Stimulated activated CD8-positive, alpha-beta memory T cell treated with anti-CD3 and anti-CD28 coated beads, Interleukin-15, amount 100 ng/mL, for 48 hours (primary cell): ENCODE data around the gene KCNC2.
A peak's percentile ranks its signal among the peaks of the same experiment; 100 is the strongest.
"Not testable (repeated sequence)": the region's sequence is repeated elsewhere in the genome, so short reads cannot be mapped to it uniquely, and the experiment has no call there.

ENCODE experiments used
- DNase-seq, 2 donors: peaks; one replicate each; pipeline ENCODE4 v3.0.0-alpha.2; 2020; ENCODE audit warnings: low read depth in 2 of 2

The KCNC2 gene

DNA sequence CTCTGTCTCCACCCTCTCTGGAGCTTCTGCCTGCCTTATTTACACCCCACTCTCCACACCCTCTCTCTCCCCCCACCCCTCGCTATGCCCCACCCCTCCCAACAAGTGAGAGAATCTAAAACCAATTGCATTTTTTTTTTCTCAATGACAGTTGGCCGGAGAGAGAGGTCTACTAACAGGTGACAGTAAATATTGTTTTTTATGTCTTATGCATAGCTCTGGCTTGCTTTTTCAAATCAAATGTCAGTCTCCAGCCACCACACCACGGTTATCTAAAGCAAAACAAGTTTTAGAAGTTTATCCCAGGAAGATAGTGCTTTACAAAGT, at the start of gene KCNC2:
Gene KCNC2, minus strand, starts transcription at position 28 of the 327 bp plus-strand sequence.
- no peak for DNase-seq

DNA sequence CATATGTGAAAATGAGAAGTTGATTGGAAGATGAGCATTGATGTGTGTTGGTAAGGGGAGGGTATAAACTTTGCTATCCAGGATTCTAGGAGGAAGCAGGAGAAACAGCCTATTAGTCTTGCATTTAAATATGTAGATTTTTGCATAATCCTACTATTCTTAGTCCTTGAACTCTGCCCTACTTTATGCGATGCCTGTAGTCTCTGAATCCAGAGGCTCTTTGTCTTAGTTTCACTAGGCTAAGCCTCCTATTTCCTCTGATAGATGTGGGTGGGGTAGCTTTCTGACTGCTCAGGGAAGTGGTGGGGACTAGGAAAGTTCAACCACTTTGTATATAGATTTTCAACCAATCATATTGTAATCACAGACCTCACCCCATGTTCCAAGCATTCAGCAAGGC, 49.5 kb upstream of the KCNC2 start:
- DNase-seq = no peak

DNA sequence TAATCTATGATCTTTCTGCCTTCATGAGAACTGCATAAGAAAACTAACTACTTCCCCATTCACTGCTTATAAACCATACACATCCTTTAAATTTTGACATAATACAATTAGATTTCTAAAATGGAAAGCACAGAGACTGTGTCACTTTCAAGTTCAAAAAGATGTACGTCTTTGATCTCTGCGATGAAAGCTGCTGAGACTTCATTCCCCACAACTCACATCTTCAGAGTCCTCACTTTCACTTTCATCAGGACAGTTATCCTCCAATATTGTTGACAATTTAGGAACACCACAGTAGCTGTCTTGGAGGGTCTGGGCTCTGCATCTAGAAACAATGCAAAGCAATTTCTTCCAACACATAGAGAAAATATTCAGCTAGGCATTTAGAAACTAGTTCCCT, 47.9 kb upstream of the KCNC2 start:
- no peak for DNase-seq

DNA sequence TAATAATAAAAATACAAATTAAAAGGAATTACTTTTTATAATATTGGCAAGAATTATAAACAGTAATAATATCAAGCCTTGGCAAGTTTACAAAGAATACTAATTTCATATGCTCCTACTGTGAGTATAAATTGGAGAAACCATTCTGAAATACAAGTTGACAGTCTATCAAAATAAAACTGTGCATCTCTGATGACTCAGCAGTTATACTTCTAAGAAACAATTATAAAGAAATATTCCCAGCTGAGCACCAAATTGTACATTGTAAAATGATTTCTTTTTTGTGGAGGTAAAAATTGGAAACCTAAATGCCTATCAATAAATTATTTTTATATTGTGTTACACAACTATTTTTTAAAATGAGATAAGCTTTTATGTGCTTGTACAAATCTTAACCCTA, 35.5 kb upstream of the KCNC2 start:
- DNase-seq = no peak

DNA sequence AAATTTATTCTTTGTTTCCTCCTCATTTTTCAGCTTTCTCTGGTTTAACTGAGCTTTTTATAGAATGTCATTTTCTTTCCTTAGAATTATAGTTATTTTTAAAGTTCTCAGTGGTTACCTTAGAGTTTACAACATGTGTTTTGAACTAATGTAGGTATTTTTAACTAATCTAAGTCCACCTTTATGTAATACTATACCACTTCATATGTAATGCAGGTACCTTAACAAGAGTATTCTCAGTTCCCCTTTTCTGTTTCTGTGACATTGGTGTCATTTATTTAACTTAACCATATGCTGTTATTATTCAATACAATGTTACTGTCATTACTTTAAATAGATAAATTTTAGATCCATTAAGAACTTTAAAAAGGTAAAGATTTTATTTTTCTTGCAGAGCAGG, 30.3 kb upstream of the KCNC2 start:
- no peak for DNase-seq

DNA sequence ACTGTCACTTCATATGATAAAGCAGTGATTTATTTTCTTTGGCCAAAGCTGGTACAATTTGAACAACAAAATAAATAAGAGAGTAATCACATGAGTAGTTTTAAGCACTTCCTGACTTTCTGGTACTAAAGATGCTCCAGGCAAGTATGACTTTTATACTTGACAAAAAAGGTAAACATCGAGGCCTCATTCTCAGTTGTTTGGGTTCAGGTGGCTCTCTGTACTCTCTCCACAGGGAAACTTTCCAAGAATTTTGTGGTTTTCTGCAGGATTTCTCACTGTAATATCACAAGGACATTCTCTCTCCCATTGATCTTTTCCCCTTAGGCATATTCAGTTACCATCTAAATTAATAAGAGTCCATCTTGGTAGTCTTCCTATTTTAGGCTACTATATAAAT, 26.6 kb upstream of the KCNC2 start:
- no peak for DNase-seq

DNA sequence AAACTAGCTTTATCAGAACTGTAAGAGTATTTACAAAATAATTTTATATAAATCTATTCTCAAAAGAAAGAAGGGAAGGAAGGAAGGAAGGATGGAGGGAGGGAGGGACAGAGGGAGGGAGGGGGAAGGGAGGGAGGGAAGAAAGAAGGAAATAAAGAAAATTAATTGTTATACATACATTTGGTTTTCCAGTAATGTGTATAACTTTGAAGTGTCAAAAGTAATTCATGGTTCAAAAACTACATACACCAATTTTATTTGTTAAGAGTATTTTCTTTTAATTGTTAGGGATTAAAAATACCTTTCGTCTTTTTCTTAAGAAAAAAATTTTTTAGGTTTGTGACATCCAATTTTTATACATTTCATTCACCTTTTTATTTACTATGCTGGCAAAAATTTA, 17.5 kb upstream of the KCNC2 start:
- no peak for DNase-seq

DNA sequence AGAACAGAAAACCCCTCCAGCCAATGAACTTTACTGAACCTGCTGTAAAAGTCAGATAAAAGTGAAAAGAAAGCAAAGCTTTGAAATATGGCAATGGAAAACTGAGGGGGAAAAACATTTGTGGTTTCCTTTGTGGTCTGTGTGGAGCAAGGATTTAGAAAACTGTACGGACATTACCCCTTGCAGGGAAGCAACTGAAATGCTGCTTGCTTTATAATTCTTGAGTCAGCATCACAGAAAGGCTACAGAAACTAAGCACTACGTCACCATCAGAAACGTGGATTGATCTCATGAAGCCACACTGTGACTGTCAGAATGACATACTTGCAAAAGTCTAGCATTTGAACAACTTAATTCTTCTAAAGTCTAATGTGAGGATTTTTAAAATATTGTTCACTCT, 2.4 kb upstream of the KCNC2 start:
- DNase-seq = no peak

DNA sequence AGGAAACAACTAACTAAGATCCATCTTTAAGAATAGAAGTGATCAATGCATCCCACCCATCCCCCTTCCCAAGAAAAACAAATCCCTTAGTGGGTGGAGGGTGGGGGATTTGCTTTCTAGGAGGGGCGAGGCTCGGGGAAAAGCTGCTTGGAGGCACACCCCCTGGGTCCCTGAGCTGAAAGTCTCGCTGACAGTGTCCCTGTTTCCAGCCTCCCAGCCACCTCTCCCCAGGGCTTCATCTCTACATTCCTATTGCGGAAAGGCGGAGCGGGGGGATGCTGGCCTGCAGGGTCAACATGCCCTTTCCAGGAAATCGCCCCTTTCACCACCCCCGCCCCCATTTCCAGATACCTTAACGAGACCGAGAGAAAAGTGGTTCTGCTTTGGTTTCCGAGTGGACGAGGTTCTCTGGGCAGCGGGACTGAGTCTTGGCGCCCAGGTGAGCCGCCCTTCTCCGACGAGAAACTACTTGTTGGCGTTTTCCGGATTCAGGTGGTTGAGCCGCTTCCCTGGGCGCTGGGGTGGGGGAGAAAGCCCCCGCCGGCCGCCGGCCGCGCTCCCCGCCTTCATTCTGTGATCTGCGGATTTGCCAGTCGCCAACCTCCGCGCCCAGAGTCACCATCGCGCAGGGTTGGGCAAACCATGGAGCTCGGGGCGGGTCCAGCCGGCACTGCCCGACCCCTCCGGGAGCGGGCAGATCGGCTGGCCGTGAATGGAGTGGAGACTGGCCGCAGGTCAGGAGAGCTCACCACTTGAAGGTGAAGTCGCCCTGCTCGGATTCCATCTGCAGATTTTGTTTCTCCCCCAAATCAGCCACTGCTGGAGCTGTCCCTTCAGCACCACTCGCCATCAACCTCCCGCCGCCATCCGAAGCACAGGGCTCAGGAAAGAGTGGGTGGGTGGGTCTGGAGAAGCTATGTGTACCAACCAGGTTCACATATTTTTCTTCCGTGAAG, 505 bp downstream of the KCNC2 start:
- DNase-seq = peak in 1 of 2 donors; percentile 2

DNA sequence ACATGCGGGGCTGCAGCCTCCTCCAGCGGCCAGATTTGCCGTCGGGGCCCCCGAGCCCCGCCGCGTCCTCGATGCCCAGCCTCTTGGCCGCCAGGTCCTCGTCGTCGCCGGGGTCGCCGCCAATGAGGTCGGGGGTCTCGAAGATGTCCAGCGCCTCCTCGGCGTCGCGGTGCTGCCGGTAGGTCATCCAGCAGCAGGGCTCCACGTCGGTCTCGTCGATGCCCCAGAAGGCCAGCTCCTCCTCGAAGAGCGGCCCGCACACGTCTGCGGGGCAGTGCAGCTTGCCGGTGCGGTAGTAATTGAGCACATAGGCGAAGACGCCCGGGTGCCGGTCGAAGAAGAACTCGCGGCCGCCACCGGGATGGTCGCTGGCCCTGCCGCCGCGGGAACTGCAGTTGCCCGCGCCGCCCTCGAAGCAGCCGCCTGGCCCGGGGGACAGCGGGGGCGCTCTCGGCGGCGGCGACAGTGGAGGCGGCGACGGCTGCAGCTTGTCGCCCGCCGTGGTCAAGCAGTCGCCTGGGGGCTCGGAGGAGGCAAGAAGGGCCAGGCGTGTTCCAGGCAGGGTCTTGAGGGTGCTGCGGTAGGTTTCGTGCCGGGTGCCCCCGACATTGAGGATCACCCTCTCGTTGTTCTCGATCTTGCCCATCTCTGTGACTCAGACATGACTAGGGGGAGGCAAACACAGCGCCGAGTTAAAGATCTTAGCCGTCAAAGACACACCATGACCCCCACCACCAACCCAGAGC, 2.1 kb downstream of the KCNC2 start:
- no peak for DNase-seq

DNA sequence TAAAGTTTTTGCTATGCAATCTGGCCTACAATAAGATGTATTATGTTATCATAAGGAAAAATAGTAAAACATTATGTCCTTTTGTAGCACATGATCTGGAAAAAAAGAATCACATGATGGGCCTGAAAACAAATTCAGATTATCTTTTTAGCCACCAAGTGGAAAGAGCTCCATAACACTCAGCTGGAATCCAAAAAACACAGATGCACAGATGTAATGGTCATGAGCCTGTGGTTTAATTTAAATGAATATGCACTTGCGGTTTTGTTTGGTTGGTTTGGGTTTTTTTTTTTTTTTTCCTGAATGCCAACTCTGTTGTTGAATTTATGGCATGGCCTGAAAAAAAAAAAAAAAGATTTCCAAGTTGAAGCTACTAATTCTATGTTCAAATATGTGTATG, 4.1 kb downstream of the KCNC2 start:
- no peak for DNase-seq

DNA sequence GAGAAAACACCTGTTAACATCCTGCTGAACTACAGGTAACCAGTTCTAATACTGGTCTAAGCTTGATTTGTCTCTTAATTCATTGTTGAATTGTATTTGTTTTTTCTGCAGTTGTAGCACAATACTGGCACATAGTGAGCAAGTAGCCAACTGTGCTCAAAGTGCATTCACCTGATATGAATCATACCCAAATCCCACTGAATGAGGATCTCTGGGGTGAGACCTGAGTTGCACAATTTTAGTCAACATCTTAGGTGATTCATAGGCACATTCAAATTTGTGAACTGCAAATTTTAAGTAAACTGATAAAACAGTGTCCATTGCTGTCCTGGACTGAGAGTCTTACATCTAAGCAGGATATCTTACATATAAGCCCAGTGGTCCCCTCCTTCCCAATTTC, 12.8 kb downstream of the KCNC2 start:
- DNase-seq = no peak

DNA sequence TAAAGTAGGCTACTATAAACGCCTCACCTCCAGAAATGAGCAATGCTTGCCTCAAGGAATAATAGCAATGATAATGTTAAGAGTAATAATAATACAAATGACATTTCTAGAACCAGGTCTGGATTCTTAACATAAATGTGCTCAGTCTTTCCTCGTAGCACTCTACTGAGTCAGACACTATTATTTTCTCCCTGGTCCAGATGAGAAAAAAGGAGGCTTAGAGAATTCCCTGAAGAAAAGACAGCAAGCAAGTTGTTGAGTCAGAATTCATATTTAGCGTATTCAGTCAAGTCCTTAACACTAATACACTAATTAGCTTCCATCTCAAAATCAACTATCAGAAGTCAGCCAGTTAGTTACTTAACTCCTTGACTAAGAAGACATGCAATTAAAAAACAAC, 13.2 kb downstream of the KCNC2 start:
- no peak for DNase-seq

DNA sequence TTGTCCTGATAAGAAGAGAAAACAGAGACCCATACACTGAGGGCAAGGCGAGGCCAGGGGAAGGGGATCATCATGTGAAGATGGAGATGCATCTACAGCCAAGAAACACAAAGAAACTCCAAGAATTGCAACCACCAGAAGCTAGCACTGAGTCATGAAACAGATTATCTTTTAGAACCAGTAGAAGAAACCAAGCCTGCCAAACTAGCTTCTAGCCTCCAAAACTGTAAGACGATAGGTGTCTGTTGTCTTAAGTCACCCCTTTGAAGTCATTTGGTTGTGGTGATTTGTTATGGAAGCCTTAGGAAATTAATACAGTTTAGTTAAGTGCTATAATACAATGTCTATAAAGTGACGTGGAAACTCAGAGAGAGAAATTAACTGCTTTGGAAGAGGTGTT, 15.4 kb downstream of the KCNC2 start:
- DNase-seq = no peak

DNA sequence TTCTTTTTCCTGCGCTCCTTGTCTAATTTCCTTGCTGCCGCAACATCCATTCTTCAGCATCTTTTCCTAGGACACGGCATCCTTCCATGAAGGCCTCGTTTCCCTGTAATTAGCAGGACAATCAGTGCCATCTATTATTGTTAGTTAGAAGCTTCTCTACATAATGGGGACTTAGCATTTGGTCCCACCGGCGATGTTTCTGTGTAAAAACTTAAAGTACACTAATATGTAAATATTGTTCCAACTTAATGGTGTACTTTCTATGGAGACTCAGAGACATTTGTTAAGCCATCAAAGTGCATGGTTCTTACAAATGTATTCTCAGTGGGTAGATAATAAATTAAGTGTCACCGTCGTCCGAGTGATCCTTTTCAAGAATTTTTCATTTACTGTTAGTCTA, 17.4 kb downstream of the KCNC2 start:
- DNase-seq = no peak

DNA sequence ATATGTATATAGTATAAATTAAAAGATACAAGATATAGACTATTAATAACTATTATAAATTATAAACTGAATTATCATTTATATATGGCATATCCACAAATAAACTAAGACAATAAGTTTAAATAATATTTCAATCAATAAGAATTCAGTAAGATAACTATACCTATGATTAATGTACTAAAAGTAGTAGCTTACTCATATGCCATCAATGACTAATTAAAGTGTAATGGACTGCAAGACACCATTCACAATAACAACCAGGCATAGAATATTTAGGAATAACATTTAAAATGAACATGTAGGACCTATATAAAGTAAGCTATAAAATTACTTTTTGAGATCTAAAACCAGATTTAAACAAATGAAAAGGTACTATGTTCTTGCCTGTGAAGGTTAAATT, 18.8 kb downstream of the KCNC2 start:
- DNase-seq = no peak

DNA sequence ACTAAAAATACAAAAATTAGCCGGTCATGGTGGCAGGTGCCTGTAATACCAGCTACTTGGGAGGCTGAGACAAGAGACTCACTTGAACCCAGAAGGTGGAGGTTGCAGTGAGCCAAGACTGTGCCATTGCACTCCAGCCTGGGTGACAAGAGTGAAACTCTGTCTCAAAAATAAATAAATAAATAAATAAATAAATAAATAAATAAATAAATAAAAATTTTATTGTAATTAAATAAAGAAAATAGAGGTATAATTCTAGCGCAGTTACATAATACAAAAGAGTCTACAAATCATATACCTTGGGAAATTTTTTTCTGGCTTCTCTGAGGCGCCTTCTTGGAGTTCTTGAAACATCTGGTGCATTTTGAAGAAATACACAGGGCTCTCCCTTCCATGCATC, 23.8 kb downstream of the KCNC2 start:
- not testable (repeated sequence) for DNase-seq

DNA sequence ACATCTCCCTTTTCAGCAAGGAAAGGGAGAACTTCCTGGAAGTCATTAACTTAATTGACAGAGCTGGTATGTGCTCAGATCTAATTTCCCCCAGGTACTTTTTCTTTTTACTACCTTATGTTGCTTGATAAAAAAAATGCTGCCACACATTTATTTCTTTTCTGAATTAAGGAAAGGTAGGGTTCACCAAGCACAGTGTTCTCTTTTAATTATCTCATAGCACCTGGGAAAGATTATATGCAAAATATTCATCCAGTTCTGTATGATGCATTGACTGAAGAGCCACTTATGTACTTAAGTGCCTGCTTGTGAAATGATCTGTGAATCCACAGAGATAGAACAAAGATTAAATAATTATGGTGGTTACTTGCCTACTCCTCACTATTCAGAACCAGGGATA, 25.1 kb downstream of the KCNC2 start:
- DNase-seq = no peak

DNA sequence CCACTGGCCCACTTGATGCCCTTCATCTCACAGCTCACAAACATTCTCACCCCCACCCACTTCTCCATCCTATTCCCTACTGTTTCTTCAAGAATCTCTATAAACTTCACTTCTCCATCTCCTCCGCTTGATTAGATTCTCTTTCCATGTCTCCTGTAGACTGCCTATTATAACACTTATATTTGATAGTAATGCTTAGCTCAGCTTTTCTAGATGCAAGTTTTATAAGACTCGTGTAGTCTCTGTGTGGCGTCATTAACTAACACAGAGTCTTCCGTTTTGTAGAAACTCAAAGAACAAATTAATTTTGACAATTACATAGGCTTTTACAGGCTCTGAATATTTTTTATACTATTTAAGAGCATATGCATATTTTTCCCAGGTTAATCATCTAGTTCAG, 25.7 kb downstream of the KCNC2 start:
- DNase-seq = no peak

DNA sequence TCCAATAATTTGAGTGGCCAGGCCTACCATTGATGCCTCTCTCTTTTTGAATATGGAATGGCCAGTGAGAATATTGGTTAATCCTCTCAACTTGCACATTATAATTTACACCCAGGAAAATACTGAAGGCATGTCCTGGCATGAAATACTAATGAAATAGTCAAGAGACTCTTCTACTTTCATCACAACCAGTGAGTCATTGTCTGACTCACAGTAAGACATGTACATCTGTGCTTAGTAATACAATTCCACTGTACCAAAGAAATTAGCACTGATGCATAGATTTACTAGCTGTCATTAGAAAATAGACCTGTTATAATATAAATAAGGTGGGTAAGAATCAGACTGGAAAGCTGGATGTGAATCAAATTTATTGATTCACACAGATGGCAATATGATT, 31.6 kb downstream of the KCNC2 start:
- DNase-seq = no peak

DNA sequence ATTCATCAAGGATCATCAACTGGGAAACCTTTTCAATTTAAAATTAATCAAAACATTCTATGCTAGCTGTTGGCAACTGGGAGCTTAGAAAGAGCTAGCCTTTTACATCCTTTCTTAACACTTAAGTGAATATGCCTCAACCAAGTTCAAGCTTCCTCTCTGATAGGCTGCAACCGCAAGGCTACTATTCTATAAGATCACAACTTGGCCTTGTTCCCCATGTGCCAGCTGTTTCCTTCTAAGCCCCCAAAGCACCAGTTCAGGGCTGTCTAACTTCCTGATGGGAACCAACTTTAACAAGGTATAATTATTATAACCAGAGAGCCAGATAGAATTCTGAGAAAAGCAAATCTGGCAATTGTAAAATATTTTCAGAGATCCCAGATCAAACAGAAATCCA, 37.0 kb downstream of the KCNC2 start:
- no peak for DNase-seq

DNA sequence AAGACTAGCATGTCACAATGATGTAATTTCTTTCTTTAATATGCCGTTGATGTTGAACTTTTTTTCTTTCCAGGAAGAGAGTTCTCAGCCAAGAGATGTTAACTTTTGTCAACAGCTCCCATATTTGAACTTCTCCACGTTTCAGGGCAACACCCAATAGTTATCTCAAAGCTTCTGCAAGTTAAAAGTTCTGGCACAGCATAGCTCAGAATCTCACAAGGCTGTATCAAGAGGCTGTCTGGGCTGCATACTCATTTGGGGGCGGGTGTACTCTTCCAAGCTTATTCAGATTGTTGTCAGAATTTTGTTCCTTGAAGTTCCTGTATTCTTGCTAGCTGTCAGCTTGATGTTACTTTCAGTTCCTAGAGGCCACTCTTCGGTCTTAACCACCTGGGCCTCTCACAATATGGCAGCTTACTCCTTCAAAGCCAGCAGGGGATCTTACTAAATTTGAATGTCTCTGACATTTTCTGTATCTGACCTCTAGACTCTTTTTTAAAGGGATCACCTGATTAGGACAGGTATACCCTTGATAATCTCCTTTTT, 38.9 kb downstream of the KCNC2 start:
- no peak for DNase-seq

DNA sequence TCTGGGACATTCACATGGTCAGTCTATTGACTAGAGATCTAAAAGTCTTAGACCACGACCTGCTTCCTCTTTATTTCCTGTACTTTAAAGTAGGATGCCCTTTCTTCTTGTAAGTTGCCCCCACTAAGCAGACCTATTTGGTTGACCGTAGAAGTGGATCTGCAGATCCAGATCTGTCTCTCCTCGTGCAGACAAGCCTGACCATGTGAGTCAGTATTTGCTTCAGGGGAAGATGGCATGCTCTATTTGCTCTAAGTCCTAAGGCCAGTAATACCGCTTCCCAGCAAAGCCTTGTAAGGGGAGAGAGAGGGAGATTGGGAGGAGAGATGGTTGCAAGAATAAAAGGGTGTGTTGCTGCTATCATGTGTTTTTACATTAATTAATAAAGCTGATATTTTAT, 46.8 kb downstream of the KCNC2 start:
- no peak for DNase-seq
